PFSK-1 (cell line): ENCODE data around the gene SNX8.

Experiments used
- POLR2AphosphoS5 ChIP-seq: IDR thresholded peaks from 2 replicates; pipeline ENCODE4 v1.6.1; 2012; ENCODE audit warnings: low read depth, mild to moderate bottlenecking, control low read depth, low read length, moderate library complexity
- REST ChIP-seq, 2 experiments: IDR thresholded peaks; 2 replicates each; pipeline versions ENCODE4 v1.6.1 to v1.8.0; 2011 to 2012; ENCODE audit warnings: low read depth in 2 of 2, low read length in 2 of 2, control low read depth in 1 of 2, inconsistent platforms in 1 of 2, mild to moderate bottlenecking in 1 of 2, moderate library complexity in 1 of 2; ENCODE audit not compliant: insufficient read depth in 1 of 2
- TAF1 ChIP-seq: IDR thresholded peaks from 2 replicates; pipeline ENCODE4 v1.6.1; 2012; ENCODE audit warnings: low read length, control low read depth, borderline replicate concordance; ENCODE audit not compliant: insufficient read depth

- TF ChIP-seq REST (IDR thresholded peaks at IDR 0.05; ENCODE audit: insufficient read depth in 1 of 2, low read depth in 2 of 2, low read length in 2 of 2): no peak
- TF ChIP-seq POLR2AphosphoS5: no peak
- TF ChIP-seq TAF1: no peak
These were observed 25.7 kb downstream of the SNX8 start for GRCh38 chr7:2288503-2288902.
